HL-60 (cell line): ENCODE results near the gene PTTG1IP2.

Source experiments
- DNase-seq, 2 experiments: peaks; one replicate each; pipeline ENCODE4 v3.0.0-alpha.2; 2010 to 2020; ENCODE audit warnings: low read depth in 1 of 2, low spot score in 1 of 2
- H3K27ac ChIP-seq: fragments of 250-450 bp; sonication (Bioruptor Pico); replicated peaks from 2 replicates; pipeline ENCODE4 v1.5.1; 2020; ENCODE audit warnings: mild to moderate bottlenecking, moderate library complexity
- H3K27me3 ChIP-seq: fragments of 250-450 bp; sonication (Bioruptor Pico); 2 replicates; pipeline ENCODE4 v1.5.1; 2021; ENCODE audit warnings: mild to moderate bottlenecking, moderate library complexity; ENCODE audit not compliant: insufficient read depth, poor library complexity, severe bottlenecking
- H3K4me3 ChIP-seq: replicated peaks from 2 replicates; pipeline ENCODE4 v1.5.1; 2011; ENCODE audit warnings: mild to moderate bottlenecking, control low read depth, low read length; ENCODE audit not compliant: insufficient read depth
- GABPA ChIP-seq: IDR thresholded peaks from 2 replicates; pipeline ENCODE4 v1.6.1; 2012; ENCODE audit warnings: low read depth
- POLR2AphosphoS5 ChIP-seq: IDR thresholded peaks from 2 replicates; pipeline ENCODE4 v1.6.1; 2012; ENCODE audit warnings: low read depth
- REST ChIP-seq: IDR thresholded peaks from 2 replicates; pipeline ENCODE4 v1.6.1; 2012; ENCODE audit warnings: low read depth; ENCODE audit not compliant: insufficient replicate concordance
- SPI1 ChIP-seq: IDR thresholded peaks from 2 replicates; pipeline ENCODE4 v1.6.1; 2012; ENCODE audit warnings: low read depth, mild to moderate bottlenecking, borderline replicate concordance
- TF ChIP-seq, protein P1 (sequence below): IDR thresholded peaks from one replicate; pipeline ENCODE4 v1.5.1; 2011; ENCODE audit warnings: low read length, control low read depth, inconsistent platforms; ENCODE audit not compliant: insufficient read depth

The PTTG1IP2 gene

DNA sequence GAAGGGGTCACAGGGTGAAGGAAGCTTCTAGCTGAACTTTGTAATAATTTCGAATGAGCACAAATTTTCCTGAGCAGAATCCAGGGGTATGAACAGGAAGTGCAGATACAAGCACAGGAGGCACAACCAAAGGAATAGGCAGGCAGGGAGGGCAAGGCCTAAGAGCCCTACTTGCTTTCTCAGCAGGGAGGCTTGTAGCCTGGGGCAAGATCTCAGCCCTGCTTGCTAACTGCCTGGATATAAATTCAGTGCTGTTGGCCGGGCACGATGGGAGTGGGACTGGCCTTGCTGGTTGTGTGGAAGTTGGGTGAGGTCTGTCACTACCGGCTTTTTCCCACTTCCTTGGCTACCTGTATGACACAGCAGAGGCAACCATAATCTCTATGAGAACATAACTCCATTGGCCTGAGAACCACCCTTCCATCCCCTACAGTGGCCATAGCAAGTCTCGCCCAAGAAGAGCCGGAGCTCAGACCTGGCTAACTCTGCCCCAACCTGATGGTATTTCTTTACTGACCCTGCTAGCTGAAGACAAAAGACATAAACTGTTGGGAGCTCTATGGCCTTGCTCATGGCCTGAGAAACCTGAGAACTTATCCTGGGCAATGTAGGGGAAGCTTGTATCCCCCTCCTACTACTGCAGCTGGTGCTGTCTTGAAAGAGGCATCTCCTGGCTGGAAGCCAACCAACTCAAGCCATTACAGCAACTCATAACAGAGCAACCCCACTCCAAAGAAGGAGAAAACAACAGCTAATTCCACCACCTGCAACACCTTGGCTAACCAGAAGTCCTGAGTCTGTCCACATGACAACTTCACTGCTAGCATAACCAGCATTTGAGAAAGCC, 38.6 kb upstream of the PTTG1IP2 start:
- Histone ChIP-seq H3K27me3 (no peaks in the 10 kb centered on the region), H3K27ac (no peak overlapping the region), H3K4me3 (no peak overlapping the region)
- no peak for TF ChIP-seq REST
- DNase-seq, result no peak

GRCh38 chr7:90432752-90433151, 36.7 kb upstream of the PTTG1IP2 start:
- H3K27ac ChIP-seq, result no peak overlapping the region

DNA sequence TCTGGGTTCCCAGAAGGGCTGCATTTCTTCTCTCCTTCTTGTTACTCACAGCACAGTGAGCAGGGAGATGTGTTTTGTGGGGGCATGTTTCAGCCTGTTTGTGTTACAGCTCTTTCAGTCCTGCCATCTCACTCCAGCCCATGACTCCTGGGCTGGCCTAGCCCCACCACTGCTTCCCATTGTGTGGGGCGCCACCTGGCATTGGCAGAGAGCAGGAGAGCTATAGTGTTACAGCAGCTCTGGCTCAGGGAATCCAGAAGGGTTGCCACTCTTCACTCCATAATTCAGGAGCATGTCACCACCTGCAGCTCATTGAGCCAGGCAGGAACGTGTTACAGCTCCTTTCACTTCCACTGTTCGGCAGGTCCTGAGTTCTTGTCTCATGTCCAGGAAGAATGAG, 36.2 kb upstream of the PTTG1IP2 start:
- no peak overlapping the region for H3K27ac ChIP-seq
- no peak overlapping the region for H3K4me3 ChIP-seq
- no peaks in the 10 kb centered on the region for H3K27me3 ChIP-seq
- no peak for DNase-seq
- TF ChIP-seq POLR2AphosphoS5 (no peak), REST (no peak), GABPA (no peak)

More at GRCh38 chr7:90432752-90433151, 36.7 kb upstream of the PTTG1IP2 start:
- TF ChIP-seq SPI1 (no peak), POLR2AphosphoS5 (no peak), GABPA (no peak), REST (no peak)
- TF ChIP-seq, protein P1, sequence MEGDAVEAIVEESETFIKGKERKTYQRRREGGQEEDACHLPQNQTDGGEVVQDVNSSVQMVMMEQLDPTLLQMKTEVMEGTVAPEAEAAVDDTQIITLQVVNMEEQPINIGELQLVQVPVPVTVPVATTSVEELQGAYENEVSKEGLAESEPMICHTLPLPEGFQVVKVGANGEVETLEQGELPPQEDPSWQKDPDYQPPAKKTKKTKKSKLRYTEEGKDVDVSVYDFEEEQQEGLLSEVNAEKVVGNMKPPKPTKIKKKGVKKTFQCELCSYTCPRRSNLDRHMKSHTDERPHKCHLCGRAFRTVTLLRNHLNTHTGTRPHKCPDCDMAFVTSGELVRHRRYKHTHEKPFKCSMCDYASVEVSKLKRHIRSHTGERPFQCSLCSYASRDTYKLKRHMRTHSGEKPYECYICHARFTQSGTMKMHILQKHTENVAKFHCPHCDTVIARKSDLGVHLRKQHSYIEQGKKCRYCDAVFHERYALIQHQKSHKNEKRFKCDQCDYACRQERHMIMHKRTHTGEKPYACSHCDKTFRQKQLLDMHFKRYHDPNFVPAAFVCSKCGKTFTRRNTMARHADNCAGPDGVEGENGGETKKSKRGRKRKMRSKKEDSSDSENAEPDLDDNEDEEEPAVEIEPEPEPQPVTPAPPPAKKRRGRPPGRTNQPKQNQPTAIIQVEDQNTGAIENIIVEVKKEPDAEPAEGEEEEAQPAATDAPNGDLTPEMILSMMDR, result no peak
- DNase-seq, result no peak
- H3K4me3 ChIP-seq, result no peak overlapping the region
- H3K27me3 ChIP-seq, result no peaks in the 10 kb centered on the region

DNA sequence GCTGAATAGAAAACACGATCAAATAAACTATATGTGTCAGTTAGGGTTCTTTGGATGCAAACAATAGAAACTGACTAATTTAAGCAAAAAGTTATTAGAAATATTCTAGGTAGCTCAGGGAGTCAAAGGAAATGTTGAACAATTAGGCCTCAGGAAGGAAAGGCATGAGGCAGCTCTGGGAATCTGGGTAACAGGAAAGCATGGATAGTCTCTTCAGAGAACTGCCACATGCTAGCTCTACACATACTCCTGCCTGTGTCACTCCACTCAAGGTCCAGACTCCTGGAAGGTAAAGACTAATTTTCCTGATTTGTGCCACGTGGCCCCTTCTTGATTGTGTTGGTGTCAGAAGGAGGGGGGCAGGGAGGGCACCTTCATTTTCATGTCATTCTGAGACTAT, 23.8 kb upstream of the PTTG1IP2 start:
- TF ChIP-seq, protein P1, result no peak
- TF ChIP-seq POLR2AphosphoS5 (no peak), GABPA (no peak), SPI1 (no peak), REST (no peak)
- DNase-seq, result no peak
- H3K27ac ChIP-seq, result no peak overlapping the region

More for the DNA sequence above, 23.8 kb upstream of the PTTG1IP2 start:
- peaks cover 2% of the 10 kb centered on the region for H3K27me3 ChIP-seq
- H3K4me3 ChIP-seq, result no peak overlapping the region
